DND-41 (cell line): ENCODE results near the gene KNDC1.

Experiments
- ATAC-seq: fragments of 200-7000 bp; cut with Tn5 transposase; 3 replicates; pipeline ENCODE4 v1.9.1; 2021; ENCODE audit warnings: low read depth; ENCODE audit not compliant: insufficient read depth
- DNase-seq: peaks from one replicate; pipeline ENCODE4 v3.0.0-alpha.2; 2020
- H2AFZ ChIP-seq: 2 replicates; pipeline ENCODE4 v1.6.0; 2012; ENCODE audit warnings: low read depth, low read length
- H3K27ac ChIP-seq: 2 replicates; pipeline ENCODE4 v1.5.1; 2012; ENCODE audit warnings: low read length, inconsistent platforms
- H3K27me3 ChIP-seq: fragments of 200-600 bp; sonication (generic); 2 replicates; pipeline ENCODE4 v1.6.0; 2012; ENCODE audit warnings: low read length, mild to moderate bottlenecking, inconsistent platforms; ENCODE audit not compliant: insufficient read depth, poor library complexity
- H3K36me3 ChIP-seq: 2 replicates; pipeline ENCODE4 v1.5.1; 2012; ENCODE audit warnings: low read length, inconsistent platforms; ENCODE audit not compliant: insufficient read depth
- H3K4me1 ChIP-seq: 2 replicates; pipeline ENCODE4 v1.5.1; 2012; ENCODE audit warnings: mild to moderate bottlenecking, low read length; ENCODE audit not compliant: insufficient read depth
- H3K4me2 ChIP-seq: 2 replicates; pipeline ENCODE4 v1.6.0; 2012; ENCODE audit warnings: mild to moderate bottlenecking, moderate library complexity, low read length, inconsistent platforms; ENCODE audit not compliant: insufficient read depth
- H3K4me3 ChIP-seq, 2 experiments: fragments of 200-600 bp in 1 of 2; shearing (Covaris generic) in 1 of 2; 2 replicates each; pipeline ENCODE4 v1.5.1; 2012 to 2016; ENCODE audit warnings: inconsistent platforms in 2 of 2, low read length in 2 of 2, mild to moderate bottlenecking in 2 of 2, low read depth in 1 of 2, moderate library complexity in 1 of 2
- H3K79me2 ChIP-seq: 2 replicates; pipeline ENCODE4 v1.6.0; 2012; ENCODE audit warnings: low read length, inconsistent platforms; ENCODE audit not compliant: insufficient read depth
- H3K9ac ChIP-seq: 2 replicates; pipeline ENCODE4 v1.6.0; 2012; ENCODE audit warnings: low read depth, mild to moderate bottlenecking, inconsistent platforms, low read length, moderate library complexity
- H3K9me3 ChIP-seq: 2 replicates; pipeline ENCODE4 v1.5.1; 2012; ENCODE audit warnings: low read length, moderate library complexity, mild to moderate bottlenecking, inconsistent platforms; ENCODE audit not compliant: insufficient read depth, severe bottlenecking
- H4K20me1 ChIP-seq: 2 replicates; pipeline ENCODE4 v1.6.0; 2012; ENCODE audit warnings: low read length; ENCODE audit not compliant: insufficient read depth
- EZH2 ChIP-seq: IDR thresholded peaks from 3 replicates; pipeline ENCODE4 v1.6.1; 2012; ENCODE audit warnings: borderline replicate concordance, low read depth, mild to moderate bottlenecking, moderate library complexity, low read length, inconsistent platforms; ENCODE audit not compliant: severe bottlenecking
- TF ChIP-seq, protein P1 (sequence below): IDR thresholded peaks from 2 replicates; pipeline ENCODE4 v1.5.1; 2012; ENCODE audit warnings: borderline replicate concordance, low read length, moderate library complexity, mild to moderate bottlenecking; ENCODE audit not compliant: poor library complexity, severe bottlenecking; ENCODE audit errors: extremely low read depth

The KNDC1 gene

DNA sequence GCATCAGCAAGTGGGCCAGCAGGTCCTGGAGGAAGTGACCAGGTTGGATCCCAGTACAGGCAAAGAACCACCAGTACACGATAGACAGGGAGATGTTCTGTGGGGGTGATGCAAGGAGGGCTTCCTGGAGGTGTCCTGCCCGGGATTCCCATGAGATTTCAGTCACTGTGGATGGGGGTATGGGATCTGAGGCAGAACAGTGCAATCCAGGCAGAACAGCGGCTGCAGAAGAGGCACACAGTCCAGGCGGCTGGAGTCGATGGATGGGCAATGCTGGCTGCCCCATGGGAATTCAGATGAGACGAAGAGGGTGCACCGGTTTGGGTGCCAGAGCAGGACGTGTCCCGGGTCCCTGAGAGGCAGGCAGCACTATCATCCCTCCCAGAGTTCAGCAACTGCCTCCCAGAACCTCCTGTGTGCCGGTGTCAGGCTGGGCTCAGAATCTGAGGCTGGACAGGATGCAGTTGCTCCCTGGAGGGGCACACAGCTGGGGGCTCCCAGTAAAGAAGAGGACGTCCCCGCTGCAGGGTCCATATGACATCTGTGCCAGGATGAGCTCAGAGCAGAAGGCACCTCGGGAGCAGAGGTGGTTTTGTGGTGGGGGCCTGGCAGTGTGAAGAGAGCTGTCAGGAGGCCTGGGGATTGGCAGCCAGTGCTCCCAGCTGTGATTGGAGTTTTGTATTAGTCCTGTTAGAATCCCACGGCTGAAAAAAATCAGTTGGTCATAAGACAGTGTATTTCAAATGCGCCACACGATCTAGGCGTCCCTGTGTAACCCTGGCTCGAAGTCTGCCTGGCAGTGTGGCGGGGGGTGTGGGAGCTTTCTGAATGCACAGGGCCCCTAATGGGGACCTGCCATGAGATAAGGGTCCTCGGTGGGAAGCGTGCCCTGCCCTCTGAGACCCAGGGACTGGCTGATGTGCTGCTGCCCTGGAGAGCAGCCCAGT is 3.2 kb downstream of the KNDC1 start:
- H3K27me3 ChIP-seq = no peaks in the 10 kb centered on the region
- no peak overlapping the region for H3K9ac ChIP-seq
- H3K4me3 ChIP-seq = no peak overlapping the region
- no peak overlapping the region for H3K4me2 ChIP-seq
- H3K4me1 ChIP-seq = no peaks in the 10 kb centered on the region
- DNase-seq = no peak
- TF ChIP-seq, protein P1, sequence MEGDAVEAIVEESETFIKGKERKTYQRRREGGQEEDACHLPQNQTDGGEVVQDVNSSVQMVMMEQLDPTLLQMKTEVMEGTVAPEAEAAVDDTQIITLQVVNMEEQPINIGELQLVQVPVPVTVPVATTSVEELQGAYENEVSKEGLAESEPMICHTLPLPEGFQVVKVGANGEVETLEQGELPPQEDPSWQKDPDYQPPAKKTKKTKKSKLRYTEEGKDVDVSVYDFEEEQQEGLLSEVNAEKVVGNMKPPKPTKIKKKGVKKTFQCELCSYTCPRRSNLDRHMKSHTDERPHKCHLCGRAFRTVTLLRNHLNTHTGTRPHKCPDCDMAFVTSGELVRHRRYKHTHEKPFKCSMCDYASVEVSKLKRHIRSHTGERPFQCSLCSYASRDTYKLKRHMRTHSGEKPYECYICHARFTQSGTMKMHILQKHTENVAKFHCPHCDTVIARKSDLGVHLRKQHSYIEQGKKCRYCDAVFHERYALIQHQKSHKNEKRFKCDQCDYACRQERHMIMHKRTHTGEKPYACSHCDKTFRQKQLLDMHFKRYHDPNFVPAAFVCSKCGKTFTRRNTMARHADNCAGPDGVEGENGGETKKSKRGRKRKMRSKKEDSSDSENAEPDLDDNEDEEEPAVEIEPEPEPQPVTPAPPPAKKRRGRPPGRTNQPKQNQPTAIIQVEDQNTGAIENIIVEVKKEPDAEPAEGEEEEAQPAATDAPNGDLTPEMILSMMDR = no peak
- TF ChIP-seq EZH2 = no peak
- ATAC-seq = 0 out of 3 replicates have a peak, but pooled peaks have one; percentile 44
- H3K79me2 ChIP-seq = no peaks in the 10 kb centered on the region
- H3K27ac ChIP-seq = no peak overlapping the region
- H3K36me3 ChIP-seq = no peaks in the 10 kb centered on the region
- no peaks in the 10 kb centered on the region for H4K20me1 ChIP-seq
- no peak overlapping the region for H2AFZ ChIP-seq
- H3K9me3 ChIP-seq = no peaks in the 10 kb centered on the region

DNA sequence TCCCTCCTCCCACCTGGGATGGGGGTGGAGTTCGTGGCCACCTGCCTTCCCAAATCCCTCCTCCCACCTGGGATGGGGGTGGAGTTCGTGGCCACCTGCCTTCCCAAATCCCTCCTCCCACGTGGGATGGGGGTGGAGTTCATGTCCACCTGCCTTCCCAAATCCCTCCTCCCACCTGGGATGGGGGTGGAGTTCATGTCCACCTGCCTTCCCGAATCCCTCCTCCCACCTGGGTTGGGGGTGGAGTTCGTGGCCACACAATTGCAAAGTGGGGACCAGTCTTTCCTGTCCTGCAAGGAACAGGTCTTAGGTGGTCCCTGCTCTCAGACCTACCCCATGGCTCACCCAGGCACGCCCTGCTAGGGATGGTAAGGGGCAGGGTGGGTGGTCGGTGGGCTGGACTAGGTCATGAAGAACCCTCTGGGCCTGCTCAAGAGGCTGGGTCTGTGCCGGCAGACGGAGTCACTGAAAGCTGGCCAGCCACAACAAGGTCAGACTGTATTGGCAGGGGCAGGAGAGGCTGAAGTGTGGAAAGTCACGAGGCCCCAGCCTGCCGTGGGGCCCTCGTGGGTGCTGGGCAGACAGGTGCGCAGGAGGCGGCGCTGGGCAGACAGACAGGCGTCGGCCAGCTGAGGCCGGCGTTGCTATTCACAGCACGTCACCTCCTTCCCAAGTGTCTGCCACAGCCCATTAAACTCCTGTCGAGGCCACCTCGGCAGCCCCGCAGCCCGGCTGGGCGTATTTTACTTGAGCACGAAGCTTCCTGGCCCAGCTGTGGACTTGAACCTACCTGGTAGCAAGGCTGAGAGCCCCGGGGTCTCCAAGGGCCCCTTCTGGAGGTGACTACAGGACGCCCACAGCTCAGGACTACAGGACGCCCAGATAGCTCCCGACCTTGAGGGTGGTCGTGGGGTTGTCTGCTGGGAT is 4.1 kb downstream of the KNDC1 start:
- TF ChIP-seq, protein P1 = no peak
- no peak for TF ChIP-seq EZH2
- Histone ChIP-seq H3K27me3 (no peaks in the 10 kb centered on the region), H3K4me2 (no peak overlapping the region), H3K79me2 (no peaks in the 10 kb centered on the region), H2AFZ (no peak overlapping the region), H3K9me3 (no peaks in the 10 kb centered on the region), H4K20me1 (no peaks in the 10 kb centered on the region), H3K9ac (no peak overlapping the region), H3K4me3 (no peak overlapping the region), H3K27ac (no peak overlapping the region), H3K36me3 (no peaks in the 10 kb centered on the region), H3K4me1 (no peaks in the 10 kb centered on the region)
- ATAC-seq (no peak), DNase-seq (no peak)

DNA sequence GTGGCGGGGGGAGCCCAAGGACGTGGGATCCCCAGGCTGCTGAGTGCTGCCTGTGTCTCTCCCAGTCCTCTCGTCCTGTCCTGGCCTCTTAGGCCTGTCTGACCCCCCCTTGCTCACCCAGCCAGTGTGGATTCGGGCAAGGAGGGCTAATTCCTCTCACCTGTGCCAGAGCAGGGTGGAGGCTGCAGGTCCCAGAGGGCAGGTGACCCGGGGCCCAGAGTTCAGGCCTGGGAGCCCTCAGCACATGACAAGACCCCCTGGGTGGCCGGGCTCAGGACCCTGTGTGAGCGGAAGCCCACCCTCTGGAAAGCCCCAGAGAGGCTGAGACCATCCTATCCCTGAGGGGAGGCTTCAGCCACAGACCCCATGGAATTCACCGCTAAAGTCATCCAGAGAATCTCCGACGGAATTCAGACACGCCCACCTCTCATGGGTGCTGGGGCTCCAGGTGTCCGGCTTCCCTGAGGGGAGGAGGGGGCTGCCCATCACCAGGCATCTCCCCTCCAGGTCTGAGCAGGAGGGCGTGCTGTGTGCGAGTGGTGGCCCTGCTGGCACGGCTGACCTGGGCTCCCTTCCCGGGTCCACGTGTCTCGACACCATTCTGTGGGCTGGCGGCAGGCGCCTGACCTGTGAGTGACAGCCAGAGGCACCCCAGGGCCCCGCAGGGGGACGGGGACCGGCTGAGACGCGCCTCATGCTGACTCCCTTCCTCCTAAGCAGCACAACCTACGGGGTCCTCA is 5.0 kb downstream of the KNDC1 start:
- H3K36me3 ChIP-seq = no peaks in the 10 kb centered on the region
- DNase-seq (no peak), ATAC-seq (no peak)
- H3K4me2 ChIP-seq = no peak overlapping the region
- H3K9ac ChIP-seq = no peak overlapping the region
- no peak overlapping the region for H3K4me3 ChIP-seq
- H3K79me2 ChIP-seq = no peaks in the 10 kb centered on the region
- H3K27me3 ChIP-seq = no peaks in the 10 kb centered on the region
- H3K4me1 ChIP-seq = no peaks in the 10 kb centered on the region
- TF ChIP-seq EZH2 = no peak
- TF ChIP-seq, protein P1 = no peak
- peaks cover 4% of the 10 kb centered on the region; the same call in 1 of the 2 replicates for H4K20me1 ChIP-seq
- H2AFZ ChIP-seq = no peak overlapping the region
- no peak overlapping the region for H3K27ac ChIP-seq
- no peaks in the 10 kb centered on the region for H3K9me3 ChIP-seq
